IMR-90 (cell line): ENCODE data around the gene OTOGL. TPM values are rescaled to one million over a fixed set of nuclear protein-coding genes. Genes with fewer than 3 reads are reported as not detected.

Experiments used
- ATAC-seq: fragments of 200-7000 bp; cut with Tn5 transposase; 2 replicates; pipeline ENCODE4 v1.9.1; 2020; ENCODE audit warnings: low read depth, mild to moderate bottlenecking, moderate library complexity
- BruUV-seq: library from RNA; stranded (reverse); fragments of 400-500 nt; replicated peaks from 2 replicates; lab custom pipeline; 2021; lab: Mats Ljungman, UMichigan
- CTCF ChIA-PET: fragments of 300-600 bp; formaldehyde crosslinking; extraction: SDS; loops from one replicate; lab custom pipeline; 2021; ENCODE audit warnings: antibody characterized with exemption; lab: Yijun Ruan, JAX
- POLR2A ChIA-PET: fragments of 300-600 bp; sonication (Branson Sonifier 250); formaldehyde crosslinking; loops from one replicate; lab custom pipeline; 2022; ENCODE audit warnings: antibody characterized with exemption; ENCODE audit not compliant: unreplicated experiment; lab: Charles Lee
- DNase-seq: peaks from one replicate; pipeline ENCODE4 v3.0.0; 2013
- H2AFZ ChIP-seq: replicated peaks from 2 replicates; pipeline ENCODE3; 2013; ENCODE audit warnings: low read length, mild to moderate bottlenecking; ENCODE audit not compliant: poor library complexity
- H2AK5ac ChIP-seq: 2 replicates; pipeline ENCODE4 v1.6.1; 2013; ENCODE audit warnings: low read depth, low read length, inconsistent platforms
- H2AK9ac ChIP-seq: replicated peaks from 2 replicates; pipeline ENCODE3; 2013; ENCODE audit warnings: mild to moderate bottlenecking, low read depth, low read length, moderate library complexity; ENCODE audit not compliant: poor library complexity
- H2BK120ac ChIP-seq: 2 replicates; pipeline ENCODE4 v1.6.1; 2013; ENCODE audit warnings: low read depth, low read length, inconsistent platforms
- H2BK15ac ChIP-seq: 3 replicates; pipeline ENCODE4 v1.6.1; 2013; ENCODE audit warnings: low read depth, low read length, inconsistent platforms
- H2BK20ac ChIP-seq: 2 replicates; pipeline ENCODE4 v1.6.1; 2013; ENCODE audit warnings: low read depth, mild to moderate bottlenecking, inconsistent platforms, low read length, moderate library complexity
- H2BK5ac ChIP-seq: 2 replicates; pipeline ENCODE4 v1.6.1; 2013; ENCODE audit warnings: mild to moderate bottlenecking, low read depth, low read length, inconsistent platforms; ENCODE audit not compliant: poor library complexity, severe bottlenecking
- H3K14ac ChIP-seq: replicated peaks from 2 replicates; pipeline ENCODE4 v1.6.1; 2013; ENCODE audit warnings: low read depth, low read length, inconsistent platforms
- H3K18ac ChIP-seq: 2 replicates; pipeline ENCODE4 v1.6.1; 2013; ENCODE audit warnings: low read depth, low read length, control low read depth
- H3K23ac ChIP-seq: 2 replicates; pipeline ENCODE4 v1.6.1; 2013; ENCODE audit warnings: low read depth, low read length, inconsistent platforms
- H3K27ac ChIP-seq: 2 replicates; pipeline ENCODE4 v1.5.1; 2013; ENCODE audit warnings: mild to moderate bottlenecking, control low read depth, low read length; ENCODE audit not compliant: insufficient read depth
- H3K27me3 ChIP-seq: 2 replicates; pipeline ENCODE4 v1.6.1; 2013; ENCODE audit warnings: low read length; ENCODE audit not compliant: control insufficient read depth, insufficient read depth
- H3K36me3 ChIP-seq: 2 replicates; pipeline ENCODE4 v1.6.1; 2013; ENCODE audit warnings: low read length, mixed read lengths; ENCODE audit not compliant: control insufficient read depth, insufficient read depth
- H3K4ac ChIP-seq: 2 replicates; pipeline ENCODE4 v1.6.1; 2013; ENCODE audit warnings: low read depth, low read length, inconsistent platforms
- H3K4me1 ChIP-seq: 2 replicates; pipeline ENCODE4 v1.6.1; 2013; ENCODE audit warnings: low read length, mixed read lengths; ENCODE audit not compliant: control insufficient read depth, insufficient read depth
- H3K4me2 ChIP-seq: 2 replicates; pipeline ENCODE4 v1.6.1; 2013; ENCODE audit warnings: low read depth, mild to moderate bottlenecking, control low read depth, low read length, moderate library complexity
- H3K4me3 ChIP-seq: 2 replicates; pipeline ENCODE4 v1.5.1; 2013; ENCODE audit warnings: low read depth, mild to moderate bottlenecking, control low read depth, low read length, moderate library complexity; ENCODE audit not compliant: insufficient read depth
- H3K56ac ChIP-seq: 2 replicates; pipeline ENCODE4 v1.6.1; 2013; ENCODE audit warnings: low read length, inconsistent platforms; ENCODE audit not compliant: insufficient read depth; ENCODE audit errors: extremely low read depth
- H3K79me1 ChIP-seq, 2 experiments: 2 replicates each; pipeline ENCODE4 v1.6.1; 2013; ENCODE audit warnings: low read length in 2 of 2, inconsistent platforms in 1 of 2, low read depth in 1 of 2
- H3K9ac ChIP-seq: 2 replicates; pipeline ENCODE4 v1.6.1; 2013; ENCODE audit warnings: low read depth, low read length, control low read depth
- H3K9me1 ChIP-seq: 2 replicates; pipeline ENCODE4 v1.6.1; 2013; ENCODE audit warnings: low read length, inconsistent platforms; ENCODE audit not compliant: insufficient read depth
- H3K9me3 ChIP-seq: 2 replicates; pipeline ENCODE4 v1.6.1; 2013; ENCODE audit warnings: low read length; ENCODE audit not compliant: control insufficient read depth, insufficient read depth
- H4K20me1 ChIP-seq: 2 replicates; pipeline ENCODE4 v1.6.1; 2013; ENCODE audit warnings: low read length, inconsistent platforms; ENCODE audit not compliant: insufficient read depth
- H4K5ac ChIP-seq: 2 replicates; pipeline ENCODE4 v1.6.1; 2013; ENCODE audit warnings: mild to moderate bottlenecking, low read depth, low read length, control low read depth
- H4K8ac ChIP-seq, 2 experiments: 2 replicates each; pipeline ENCODE4 v1.6.1; 2013; ENCODE audit warnings: low read depth in 2 of 2, low read length in 2 of 2, control low read depth in 1 of 2, inconsistent platforms in 1 of 2
- H4K91ac ChIP-seq: 2 replicates; pipeline ENCODE4 v1.6.1; 2013; ENCODE audit warnings: low read depth, low read length, inconsistent platforms; ENCODE audit not compliant: insufficient read depth
- BHLHE40 ChIP-seq: fragments of 150-350 bp; IDR thresholded peaks from 2 replicates; pipeline ENCODE4 v1.6.1; 2016; ENCODE audit warnings: mild to moderate bottlenecking, low read depth, low read length
- CEBPB ChIP-seq: IDR thresholded peaks from 2 replicates; pipeline ENCODE4 v1.6.1; 2012; ENCODE audit warnings: low read depth, low read length, improper control_type of control experiment
- CHD1 ChIP-seq: IDR thresholded peaks from 2 replicates; pipeline ENCODE4 v1.6.1; 2012; ENCODE audit warnings: low read depth, low read length, improper control_type of control experiment
- CTCF ChIP-seq: conservative IDR thresholded peaks from 2 replicates; pipeline ENCODE4 v1.5.1; 2012; ENCODE audit warnings: mild to moderate bottlenecking, low read depth, low read length, improper control_type of control experiment
- ELK1 ChIP-seq: fragments of 150-350 bp; IDR thresholded peaks from 2 replicates; pipeline ENCODE4 v1.6.1; 2016; ENCODE audit warnings: low read depth, mild to moderate bottlenecking, low read length, moderate library complexity, borderline replicate concordance
- FOS ChIP-seq: fragments of 150-350 bp; IDR thresholded peaks from 2 replicates; pipeline ENCODE4 v1.6.1; 2016; ENCODE audit warnings: low read depth, low read length
- MAFK ChIP-seq: IDR thresholded peaks from 2 replicates; pipeline ENCODE4 v1.6.1; 2012; ENCODE audit warnings: low read depth, low read length, improper control_type of control experiment
- MAZ ChIP-seq: IDR thresholded peaks from 2 replicates; pipeline ENCODE4 v1.6.1; 2012; ENCODE audit warnings: low read depth, mild to moderate bottlenecking, low read length, improper control_type of control experiment, moderate library complexity, borderline replicate concordance
- NFE2L2 ChIP-seq: fragments of 150-350 bp; IDR thresholded peaks from 2 replicates; pipeline ENCODE4 v1.6.1; 2016; ENCODE audit warnings: low read depth, mild to moderate bottlenecking, low read length
- POLR2A ChIP-seq: IDR thresholded peaks from 2 replicates; pipeline ENCODE4 v1.6.1; 2012; ENCODE audit warnings: mild to moderate bottlenecking, low read depth, low read length
- RAD21 ChIP-seq: IDR thresholded peaks from 2 replicates; pipeline ENCODE4 v1.6.1; 2012; ENCODE audit warnings: low read length, improper control_type of control experiment
- RCOR1 ChIP-seq: IDR thresholded peaks from 2 replicates; pipeline ENCODE4 v1.6.1; 2012; ENCODE audit warnings: mild to moderate bottlenecking, low read length, improper control_type of control experiment; ENCODE audit not compliant: insufficient replicate concordance
- RFX5 ChIP-seq: IDR thresholded peaks from 2 replicates; pipeline ENCODE4 v1.8.0; 2012; ENCODE audit warnings: low read depth, mild to moderate bottlenecking, low read length, moderate library complexity
- SMC3 ChIP-seq: fragments of 150-350 bp; IDR thresholded peaks from 2 replicates; pipeline ENCODE4 v1.6.1; 2016; ENCODE audit warnings: low read depth, mild to moderate bottlenecking, antibody characterized with exemption, low read length, moderate library complexity
- WGBS, 2 experiments: methylation state at CpG; one replicate each; pipeline versions ENCODE4 v1.1.5 to v1.1.7; 2013; ENCODE audit warnings: missing lambda C conversion rate in 2 of 2; ENCODE audit not compliant: insufficient read length in 1 of 2; ENCODE audit errors: extremely low coverage in 2 of 2; 5-methylcytosine and 5-hydroxymethylcytosine counted together
- dilution Hi-C: fragments of 300-500 bp; cut with HindIII; formaldehyde crosslinking; loops from one replicate; pipeline ENCODE4 v1.14.3; 2018; ENCODE audit warnings: low sequenced_read_pairs; ENCODE audit not compliant: unreplicated experiment
- in situ Hi-C: fragments of 300-500 bp; cut with MboI; formaldehyde crosslinking; loops from 3 replicates; pipeline ENCODE4 v1.14.3; 2019; ENCODE audit warnings: low sequenced_read_pairs, inconsistent platforms, mixed read lengths
- intact Hi-C: fragments of 100-400 bp; cut with micrococcal nuclease; formaldehyde crosslinking; loops from 2 replicates; pipeline ENCODE4 v1.10.0; 2022
- polyA plus RNA-seq, 3 experiments: library from polyadenylated mRNA; depleted of rRNA; stranded (reverse); fragments of >200 nt; gene quantifications; 2 replicates each; pipeline ENCODE4 v1.2.3, GENCODE V29; 2012; ENCODE audit warnings: low replicate concordance in 1 of 3
- total RNA-seq: library from RNA; depleted of rRNA; stranded (reverse); fragments of >200 nt; gene quantifications from 2 replicates; pipeline ENCODE4 v1.2.3, GENCODE V29; 2012

The OTOGL gene
- total and polyA plus RNA-seq, 2 of the 4 experiments (the other 2 are of a cell fraction): 0.10 to 0.18 TPM

- Histone ChIP-seq H2BK120ac (no peak overlapping the region), H4K5ac (no peak overlapping the region), H3K9me3 (no peaks in the 10 kb centered on the region), H3K56ac (no peak overlapping the region), H3K4me1 (no peaks in the 10 kb centered on the region), H3K14ac (no peak overlapping the region), H3K9me1 (no peaks in the 10 kb centered on the region; the same call in 1 of the 2 replicates), H4K20me1 (no peaks in the 10 kb centered on the region), H3K4ac (no peak overlapping the region), H3K27me3 (no peaks in the 10 kb centered on the region), H3K23ac (no peak overlapping the region), H3K4me3 (no peak overlapping the region), H4K91ac (no peak overlapping the region), H4K8ac (no peak overlapping the region), H3K79me1 (no peaks in the 10 kb centered on the region), H2AFZ (no peak overlapping the region), H2AK5ac (no peak overlapping the region), H3K18ac (no peak overlapping the region), H3K4me2 (no peak overlapping the region), H3K9ac (no peak overlapping the region), H3K36me3 (no peaks in the 10 kb centered on the region), H3K27ac (no peak overlapping the region), H2BK15ac (no peak overlapping the region), H2BK5ac (no peak overlapping the region), H2BK20ac (no peak overlapping the region), H2AK9ac (no peak overlapping the region)
- BruUV-seq: no TSS peak
- ATAC-seq (no peak), DNase-seq (no peak)
- CTCF ChIA-PET: no interaction called here
- no CpG with 5 or more reads among the region's 2 CpGs for WGBS, 2 experiments
- intact Hi-C loops: no loop called here
- in situ Hi-C loops: no loop called here
- dilution Hi-C loops: no loop called here
- POLR2A ChIA-PET: no interaction called here
- TF ChIP-seq SMC3 (no peak), MAFK (no peak), POLR2A (no peak), RCOR1 (no peak), CTCF (no peak), CHD1 (no peak), NFE2L2 (no peak), ELK1 (no peak), MAZ (no peak), BHLHE40 (no peak), RAD21 (no peak), FOS (no peak), RFX5 (no peak), CEBPB (no peak)
Measured at GRCh38 chr12:80176706-80177105, 77.4 kb downstream of the OTOGL start.
